ENCODE data around the gene DUSP11.

- TF ChIP-seq CTCF (IDR thresholded peaks at IDR 0.05; ENCODE audit: poor library complexity, severe bottlenecking), result no peak
- TF ChIP-seq POLR2AphosphoS5 (IDR thresholded peaks at IDR 0.05), result no peak
- TF ChIP-seq SMC3 (conservative IDR thresholded peaks at IDR 0.05; ENCODE audit: poor library complexity), result no peak
- TF ChIP-seq RAD21 (conservative IDR thresholded peaks at IDR 0.05), result no peak
- no peak for TF ChIP-seq REST (IDR thresholded peaks at IDR 0.05; ENCODE audit: borderline replicate concordance)
- TF ChIP-seq EP300 (conservative IDR thresholded peaks at IDR 0.05; ENCODE audit: poor library complexity, severe bottlenecking), result no peak
- no peak for TF ChIP-seq EZH2 (IDR thresholded peaks at IDR 0.05; ENCODE audit: borderline replicate concordance, insufficient read depth, low read length, poor library complexity, severe bottlenecking)
- TF ChIP-seq MXI1 (conservative IDR thresholded peaks at IDR 0.05; ENCODE audit: poor library complexity, severe bottlenecking), result no peak
Observed at GRCh38 chr2:73746015-73746876, 33.7 kb downstream of the DUSP11 start.

Measured in neural cell (in vitro differentiated cells).